ENCODE results near the gene JUND. TPM values are rescaled to one million over a fixed set of nuclear protein-coding genes. Genes with fewer than 3 reads are reported as not detected.

JUND gene
- total RNA-seq, 2 experiments from 2014 or later, result 79.0 to 138 TPM

GRCh38 chr19:18310118-18310909 lies 28.9 kb upstream of the JUND start:
- intact Hi-C loops (cut with micrococcal nuclease; ENCODE audit: unreplicated experiment), result no loop called here
- ChIA-PET CTCF (ENCODE audit: unreplicated experiment) (interaction anchor here (0.6 kb wide), 1 partner anchor 10 kb away, joined by 8 read pairs; no protein-coding TSS in a partner anchor), POLR2A (no interaction called here)
- Histone ChIP-seq H3K79me2 (ENCODE audit: insufficient read depth, low read depth, low read length) (no peaks in the 10 kb centered on the region), H3K4me3 (ENCODE audit: low read depth, low read length, poor library complexity, severe bottlenecking) (no peak overlapping the region), H3K4me1 (ENCODE audit: insufficient read depth, low read length, poor library complexity, severe bottlenecking) (peaks cover 27% of the 10 kb centered on the region), H3K4me2 (ENCODE audit: low read length) (no peak overlapping the region), H3K27ac (ENCODE audit: low read depth, low read length, poor library complexity, severe bottlenecking) (no peak overlapping the region), H3K9me2 (ENCODE audit: insufficient read depth, low read length) (no peaks in the 10 kb centered on the region), H3K9me3 (ENCODE audit: low read length) (no peaks in the 10 kb centered on the region), H2AFZ (ENCODE audit: low read length) (no peak overlapping the region), H4K20me1 (ENCODE audit: insufficient read depth, low read length) (no peaks in the 10 kb centered on the region), H3K36me3 (ENCODE audit: insufficient read depth, low read length) (peaks cover 92% of the 10 kb centered on the region)
- BruUV-seq (replicated peaks), result no TSS peak
- TF ChIP-seq EZH2phosphoT487 (IDR thresholded peaks at IDR 0.05; ENCODE audit: borderline replicate concordance, low read depth, low read length), result no peak
- no peak for TF ChIP-seq CTCF (conservative IDR thresholded peaks at IDR 0.05; ENCODE audit: low read length)
- no peak for DNase-seq (ENCODE audit: low spot score)

- no peaks in the 10 kb centered on the region for H4K20me1 ChIP-seq (ENCODE audit: insufficient read depth, low read length)
- no peak for TF ChIP-seq CTCF (conservative IDR thresholded peaks at IDR 0.05; ENCODE audit: low read length)
- no peak for TF ChIP-seq EZH2phosphoT487 (IDR thresholded peaks at IDR 0.05; ENCODE audit: borderline replicate concordance, low read depth, low read length)
- H3K79me2 ChIP-seq (ENCODE audit: insufficient read depth, low read depth, low read length), result no peaks in the 10 kb centered on the region
- H3K9me3 ChIP-seq (ENCODE audit: low read length), result no peaks in the 10 kb centered on the region
- intact Hi-C loops (cut with micrococcal nuclease; ENCODE audit: unreplicated experiment), result no loop called here
- no peak overlapping the region for H2AFZ ChIP-seq (ENCODE audit: low read length)
- BruUV-seq (replicated peaks), result no TSS peak
- POLR2A ChIA-PET, result interaction anchor here (0.6 kb wide), 1 partner anchor 54 kb away, joined by 3 read pairs; no protein-coding TSS in a partner anchor
- H3K27ac ChIP-seq (ENCODE audit: low read depth, low read length, poor library complexity, severe bottlenecking), result no peak overlapping the region
- peaks cover 86% of the 10 kb centered on the region for H3K36me3 ChIP-seq (ENCODE audit: insufficient read depth, low read length)
- H3K9me2 ChIP-seq (ENCODE audit: insufficient read depth, low read length), result no peaks in the 10 kb centered on the region
- CTCF ChIA-PET (ENCODE audit: unreplicated experiment), result interaction anchor here (0.6 kb wide), 1 partner anchor 11 kb away, joined by 8 read pairs; no protein-coding TSS in a partner anchor
- no peak overlapping the region for H3K4me2 ChIP-seq (ENCODE audit: low read length)
- DNase-seq (ENCODE audit: low spot score), result no peak
- H3K4me1 ChIP-seq (ENCODE audit: insufficient read depth, low read length, poor library complexity, severe bottlenecking), result peaks cover 34% of the 10 kb centered on the region
- no peak overlapping the region for H3K4me3 ChIP-seq (ENCODE audit: low read depth, low read length, poor library complexity, severe bottlenecking)
Measured at GRCh38 chr19:18309525-18310064, 28.2 kb upstream of the JUND start.

- DNase-seq (ENCODE audit: low spot score), result no peak
- Histone ChIP-seq H3K4me3 (ENCODE audit: low read depth, low read length, poor library complexity, severe bottlenecking) (no peak overlapping the region), H3K9me3 (ENCODE audit: low read length) (no peaks in the 10 kb centered on the region), H2AFZ (ENCODE audit: low read length) (no peak overlapping the region), H3K4me2 (ENCODE audit: low read length) (no peak overlapping the region), H3K27ac (ENCODE audit: low read depth, low read length, poor library complexity, severe bottlenecking) (no peak overlapping the region), H3K36me3 (ENCODE audit: insufficient read depth, low read length) (peaks cover 79% of the 10 kb centered on the region), H4K20me1 (ENCODE audit: insufficient read depth, low read length) (no peaks in the 10 kb centered on the region), H3K9me2 (ENCODE audit: insufficient read depth, low read length) (no peaks in the 10 kb centered on the region), H3K4me1 (ENCODE audit: insufficient read depth, low read length, poor library complexity, severe bottlenecking) (peaks cover 40% of the 10 kb centered on the region), H3K79me2 (ENCODE audit: insufficient read depth, low read depth, low read length) (no peaks in the 10 kb centered on the region)
- intact Hi-C loops (cut with micrococcal nuclease; ENCODE audit: unreplicated experiment), result no loop called here
- ChIA-PET CTCF (ENCODE audit: unreplicated experiment) (no interaction called here), POLR2A (interaction anchor here (0.6 kb wide), 1 partner anchor 53 kb away, joined by 3 read pairs; no protein-coding TSS in a partner anchor)
- no TSS peak for BruUV-seq (replicated peaks)
- no peak for TF ChIP-seq EZH2phosphoT487 (IDR thresholded peaks at IDR 0.05; ENCODE audit: borderline replicate concordance, low read depth, low read length)
- no peak for TF ChIP-seq CTCF (conservative IDR thresholded peaks at IDR 0.05; ENCODE audit: low read length)
Measured at GRCh38 chr19:18308948-18309325, 27.5 kb upstream of the JUND start.

All from OCI-LY7 (cell line).